GM19463 (cell line): ENCODE data around the gene VPS26A.
A peak's percentile ranks its signal among the peaks of the same experiment; 100 is the strongest.
"Not testable (repeated sequence)": the region's sequence is repeated elsewhere in the genome, so short reads cannot be mapped to it uniquely, and the experiment has no call there.

ENCODE experiments used
- ATAC-seq: cut with Tn5 transposase; IDR thresholded peaks from one replicate; pipeline ENCODE4 v1.9.1; 2021; ENCODE audit warnings: mild to moderate bottlenecking, moderate library complexity; ENCODE audit not compliant: unreplicated experiment

The VPS26A gene

DNA sequence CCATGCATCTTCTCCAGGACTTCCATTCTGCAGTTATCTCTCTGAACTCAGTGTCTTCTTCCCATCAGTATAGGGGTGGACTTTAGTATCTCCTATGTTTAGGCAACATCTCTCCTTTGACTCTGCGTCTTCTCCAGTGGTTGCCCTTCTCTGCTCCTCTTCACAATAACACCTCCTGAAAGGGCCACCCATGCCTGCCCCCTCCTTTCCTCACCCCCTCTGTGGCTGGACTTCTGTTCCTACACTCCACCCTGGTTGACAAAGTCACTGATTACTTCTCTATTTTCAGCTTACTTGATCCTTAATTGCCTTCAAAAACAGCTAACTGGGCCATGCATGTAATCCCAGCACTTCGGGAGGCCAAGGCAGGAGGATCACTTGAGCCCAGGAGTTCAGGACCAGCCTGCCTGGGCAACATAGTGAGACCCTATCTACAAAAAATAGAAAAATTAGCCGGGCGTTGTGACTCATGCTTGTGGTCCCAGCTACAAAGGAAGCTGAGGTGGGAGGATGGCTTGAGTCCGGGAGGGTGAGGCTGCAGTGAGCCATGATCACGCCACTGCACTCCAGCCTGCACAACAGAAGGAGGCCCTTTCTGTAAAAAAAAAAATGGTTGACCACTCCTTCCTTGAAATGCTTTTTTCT, 22.4 kb upstream of the VPS26A start:
- ATAC-seq = no peak

DNA sequence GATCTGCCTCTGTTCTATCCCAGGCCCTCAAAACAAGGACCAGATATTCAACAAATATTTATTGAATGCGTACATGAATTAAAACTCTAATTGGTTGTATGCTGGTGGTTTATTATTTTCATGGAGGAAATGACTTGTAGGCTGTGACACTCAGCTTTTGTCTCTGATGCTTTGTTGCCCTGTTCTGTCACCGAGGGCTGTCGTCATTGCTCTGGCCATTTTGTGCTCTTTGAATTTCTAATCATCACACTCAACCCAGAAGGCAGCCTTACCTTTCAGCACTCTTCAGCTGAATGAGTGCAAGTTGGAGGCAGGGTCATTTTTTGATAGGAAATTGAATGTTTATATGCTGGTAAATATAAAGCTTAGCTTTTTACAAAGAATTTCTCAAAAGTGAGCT, 21.5 kb upstream of the VPS26A start:
- no peak for ATAC-seq

DNA sequence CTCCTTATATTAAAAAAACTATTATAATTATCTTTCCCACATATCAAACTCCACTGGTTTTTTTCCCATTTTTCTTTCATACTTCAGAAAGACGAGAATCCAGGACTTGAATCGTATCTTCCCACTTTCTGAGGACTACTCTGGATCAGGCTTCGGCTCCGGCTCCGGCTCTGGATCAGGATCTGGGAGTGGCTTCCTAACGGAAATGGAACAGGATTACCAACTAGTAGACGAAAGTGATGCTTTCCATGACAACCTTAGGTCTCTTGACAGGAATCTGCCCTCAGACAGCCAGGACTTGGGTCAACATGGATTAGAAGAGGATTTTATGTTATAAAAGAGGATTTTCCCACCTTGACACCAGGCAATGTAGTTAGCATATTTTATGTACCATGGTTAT, 20.2 kb upstream of the VPS26A start:
- no peak for ATAC-seq

DNA sequence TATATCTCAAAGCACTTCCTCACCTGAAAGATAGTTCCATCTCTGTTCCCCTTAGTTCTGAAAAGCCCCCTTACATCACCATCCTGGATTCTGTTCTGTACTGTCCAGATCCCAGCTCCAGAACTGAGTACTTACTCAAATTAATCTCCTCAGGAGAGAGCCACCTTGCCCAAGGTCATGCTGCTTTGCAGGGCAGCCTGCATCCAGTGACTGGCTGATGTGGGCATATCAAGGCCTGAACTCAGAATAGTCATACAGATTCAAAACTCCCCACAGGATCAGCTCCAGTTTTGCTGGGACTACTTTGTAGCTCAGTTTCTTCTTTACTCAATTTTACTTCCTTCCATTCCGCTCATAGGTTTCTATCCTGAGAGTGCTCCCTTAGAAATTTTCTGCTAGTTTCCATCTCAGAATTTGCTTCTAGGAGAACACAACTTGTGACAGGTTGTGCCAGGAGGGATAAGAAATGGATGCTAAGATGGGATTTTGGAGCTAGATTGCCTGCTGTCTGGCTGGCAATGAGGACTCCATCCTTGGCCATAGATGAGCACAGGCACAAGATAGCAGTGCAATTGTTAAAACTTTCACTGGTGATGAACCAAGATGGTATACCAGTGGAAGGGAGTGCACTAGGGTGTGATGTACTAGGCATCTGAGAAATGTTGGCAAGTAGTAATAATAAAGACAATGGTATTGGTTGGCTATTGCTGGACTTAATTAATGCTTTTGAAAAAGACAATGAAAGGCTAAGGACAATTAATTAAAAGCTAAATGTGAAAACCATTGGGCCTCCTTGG, 18.8 kb upstream of the VPS26A start:
- no peak for ATAC-seq

DNA sequence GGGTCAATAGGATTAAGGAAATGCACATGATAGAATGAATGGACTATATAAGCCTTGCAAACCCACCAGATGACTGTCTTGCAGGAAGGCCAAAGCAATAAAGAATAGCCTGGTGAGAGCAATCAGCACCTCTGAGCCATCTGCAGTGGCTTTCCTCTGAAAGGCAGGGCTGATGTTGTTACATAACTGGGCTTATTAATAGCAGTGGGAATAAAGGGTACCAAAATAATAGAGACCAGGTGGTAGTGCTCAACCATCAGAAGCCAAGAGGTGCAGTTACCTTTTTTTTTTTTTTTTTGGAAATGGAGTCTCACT, 16.8 kb upstream of the VPS26A start:
- no peak for ATAC-seq

DNA sequence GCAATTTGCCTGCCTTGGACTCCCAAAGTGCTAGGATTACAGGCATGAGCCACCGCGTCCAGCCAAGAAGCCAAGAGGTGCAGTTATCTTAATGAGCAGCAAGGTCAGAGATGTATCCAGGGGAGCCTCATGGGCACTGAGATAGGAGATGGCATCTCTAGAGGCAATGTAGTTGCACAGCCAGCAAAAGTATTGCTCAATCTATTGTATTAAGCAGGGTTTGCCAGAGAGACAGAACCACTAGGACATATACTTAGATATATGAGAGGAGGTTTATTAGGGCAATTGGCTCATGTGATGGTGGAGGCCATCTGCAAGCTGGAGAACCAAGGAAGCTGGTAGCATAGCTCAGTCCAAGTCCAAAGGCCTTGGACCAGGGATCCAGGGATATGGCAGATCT, 16.3 kb upstream of the VPS26A start:
- no peak for ATAC-seq

DNA sequence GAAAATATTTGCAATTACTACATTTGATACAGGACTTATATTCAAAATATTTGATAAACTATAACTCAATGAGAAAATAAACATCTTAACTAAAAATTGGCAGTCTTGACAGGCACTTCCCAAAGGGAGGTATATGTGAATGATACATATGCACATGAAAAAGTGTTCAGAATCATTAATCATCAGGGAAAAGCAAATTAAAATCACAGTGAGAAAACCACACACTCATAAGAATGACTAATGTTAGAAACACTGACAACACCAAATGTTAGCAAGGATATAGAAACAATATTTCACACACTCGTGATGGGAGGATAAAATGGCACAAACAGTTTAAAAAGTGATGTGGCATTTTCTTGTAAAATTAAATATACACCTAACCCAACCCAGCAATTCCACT, 4.1 kb upstream of the VPS26A start:
- ATAC-seq = no peak

DNA sequence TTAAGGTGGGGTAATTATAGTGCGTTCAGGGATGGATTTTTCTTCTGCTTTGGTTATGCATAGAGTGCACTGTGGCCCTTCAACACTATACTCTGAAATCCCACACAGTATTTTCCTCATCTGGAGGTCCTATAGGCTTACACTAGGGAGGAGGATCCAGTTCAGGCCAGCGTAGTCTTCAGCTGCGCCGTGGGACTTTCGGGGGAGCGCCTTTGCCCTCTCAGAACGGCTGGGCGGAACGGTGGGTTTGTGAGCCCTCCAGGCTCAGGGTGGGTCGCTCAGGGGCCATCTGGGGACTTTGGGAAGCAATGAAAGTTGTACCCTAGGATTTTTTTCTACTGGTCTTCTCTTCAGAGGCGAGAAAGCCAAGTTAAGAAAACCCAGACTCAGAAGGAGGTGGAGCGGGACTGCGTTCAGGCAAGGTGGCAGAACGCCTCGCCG, 652 bp upstream of the VPS26A start:
- peak; percentile 26 for ATAC-seq

DNA sequence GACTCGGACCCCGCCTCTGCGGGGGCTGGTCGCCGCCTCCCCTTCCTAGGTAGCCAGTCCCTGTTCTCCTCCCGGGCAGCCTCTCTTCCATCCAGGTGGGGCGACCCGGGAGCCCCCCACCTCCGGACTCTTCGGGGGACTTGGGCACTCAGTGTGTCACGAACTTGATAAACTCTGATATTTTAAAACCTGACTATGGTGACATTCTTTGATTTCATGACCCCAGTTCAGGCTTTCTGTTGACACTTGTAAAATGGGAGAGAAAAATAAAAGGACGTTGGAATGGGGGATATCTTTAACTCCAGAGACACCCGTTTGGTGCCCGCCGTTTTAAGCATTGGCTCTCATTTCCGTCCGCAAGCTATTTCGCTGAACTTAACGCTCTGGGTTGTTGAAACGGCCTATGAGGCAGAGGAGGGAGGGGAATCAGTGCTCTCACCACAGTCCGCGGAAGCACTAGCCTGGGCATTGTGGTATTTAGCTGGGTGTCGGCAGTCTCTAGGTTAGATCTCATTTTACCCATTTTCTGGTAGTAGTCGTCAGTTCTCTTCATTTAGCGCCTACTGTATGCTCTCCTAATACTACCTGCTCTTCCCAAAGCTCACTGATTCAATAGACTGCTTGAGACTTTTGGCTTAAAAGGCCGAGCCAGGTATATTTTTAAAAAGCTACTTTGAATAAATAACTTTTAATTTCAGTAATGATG, 738 bp downstream of the VPS26A start:
- ATAC-seq = peak; percentile 22

DNA sequence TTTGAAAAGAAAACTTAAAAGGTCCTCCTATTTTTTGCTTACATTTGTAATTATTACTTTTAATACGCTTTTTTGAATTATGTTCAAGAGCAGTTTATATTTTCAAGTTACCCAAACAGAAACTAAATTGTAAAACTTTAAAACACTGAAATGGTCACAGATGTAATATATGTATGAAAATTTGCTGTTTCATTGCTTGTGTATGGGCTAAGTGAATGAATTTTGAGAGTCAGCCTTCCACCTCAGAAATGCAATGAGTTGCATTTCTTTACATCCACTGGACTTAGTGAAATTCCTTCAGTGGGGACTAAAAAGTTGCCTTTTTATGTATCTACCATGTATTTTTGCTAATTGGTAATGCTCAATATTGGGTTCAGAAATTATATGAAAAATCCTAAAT, 1.6 kb downstream of the VPS26A start:
- no peak for ATAC-seq

DNA sequence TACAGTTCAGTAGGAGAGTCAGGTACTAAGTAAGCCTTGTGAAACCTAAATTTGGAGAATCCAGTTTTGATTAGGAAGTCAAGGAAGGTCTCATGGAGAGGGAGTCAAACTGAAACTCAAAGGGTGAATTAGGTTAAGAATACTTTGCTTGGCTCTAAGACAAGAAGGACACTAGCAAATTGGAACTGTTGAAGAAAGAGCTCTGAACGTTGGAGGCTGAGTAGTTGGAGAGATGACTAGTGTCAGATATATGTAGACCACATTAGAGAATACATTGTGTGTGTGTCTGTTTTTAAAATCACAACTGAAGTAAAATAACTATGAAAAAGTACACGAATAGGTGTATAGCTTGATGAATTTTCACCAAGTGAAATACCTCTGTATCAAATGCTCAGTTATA, 6.3 kb downstream of the VPS26A start:
- no peak for ATAC-seq

DNA sequence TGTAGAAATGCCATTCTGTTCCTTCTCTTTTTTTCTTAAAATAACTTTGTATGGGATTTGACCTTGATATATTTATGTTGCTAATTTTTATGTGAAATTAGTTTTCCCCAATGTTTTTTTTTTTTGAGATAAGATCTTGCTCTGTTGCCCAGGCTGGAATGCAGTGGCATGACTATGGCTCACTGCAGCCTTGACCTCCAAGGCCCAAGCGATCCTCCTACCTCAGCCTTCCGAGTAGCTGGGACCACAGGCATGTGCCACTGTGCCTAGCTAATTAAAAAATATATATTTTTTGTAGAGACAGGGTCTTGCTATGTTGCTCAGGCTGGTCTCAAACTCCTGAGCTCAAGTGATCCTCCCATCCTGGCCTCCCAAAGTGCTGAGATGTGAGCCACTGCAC, 16.0 kb downstream of the VPS26A start:
- no peak for ATAC-seq

DNA sequence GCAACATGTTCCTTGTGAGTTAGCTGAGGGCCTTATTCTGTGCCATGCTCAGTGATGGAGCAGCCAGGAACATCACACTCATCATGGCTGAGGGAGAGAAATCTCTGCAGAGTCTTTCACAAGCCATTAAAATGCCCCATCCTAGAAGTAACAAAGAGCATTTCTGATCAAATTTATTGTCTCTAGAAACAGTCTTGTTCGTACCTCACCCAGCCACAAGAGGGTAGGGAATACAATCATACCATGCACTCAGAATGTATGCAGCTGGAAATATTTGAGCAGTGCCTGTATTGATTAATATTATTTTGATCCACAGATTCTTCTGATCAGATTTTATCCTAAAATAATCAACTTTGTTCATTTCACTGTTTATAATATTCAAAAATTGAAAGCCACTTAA, 17.3 kb downstream of the VPS26A start:
- no peak for ATAC-seq

DNA sequence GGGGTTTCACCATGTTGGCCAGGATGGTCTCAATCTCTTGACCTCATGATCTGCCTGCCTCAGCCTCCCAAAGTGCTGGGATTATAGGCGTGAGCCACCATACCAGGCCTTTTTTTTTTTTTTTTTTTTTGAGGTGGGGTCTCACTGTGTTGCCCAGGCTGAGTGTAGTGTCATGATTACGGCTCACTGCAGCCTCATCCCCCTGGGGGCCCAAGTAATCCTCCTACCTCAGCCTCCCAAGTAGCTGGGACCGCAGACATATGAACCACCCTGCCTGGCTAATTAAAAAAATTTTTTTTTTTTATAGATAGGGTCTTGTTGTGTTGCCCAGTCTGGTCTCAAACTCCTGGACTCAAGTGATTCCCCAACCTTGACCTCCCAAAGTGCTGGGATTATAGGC, 18.1 kb downstream of the VPS26A start:
- not testable (repeated sequence) for ATAC-seq

DNA sequence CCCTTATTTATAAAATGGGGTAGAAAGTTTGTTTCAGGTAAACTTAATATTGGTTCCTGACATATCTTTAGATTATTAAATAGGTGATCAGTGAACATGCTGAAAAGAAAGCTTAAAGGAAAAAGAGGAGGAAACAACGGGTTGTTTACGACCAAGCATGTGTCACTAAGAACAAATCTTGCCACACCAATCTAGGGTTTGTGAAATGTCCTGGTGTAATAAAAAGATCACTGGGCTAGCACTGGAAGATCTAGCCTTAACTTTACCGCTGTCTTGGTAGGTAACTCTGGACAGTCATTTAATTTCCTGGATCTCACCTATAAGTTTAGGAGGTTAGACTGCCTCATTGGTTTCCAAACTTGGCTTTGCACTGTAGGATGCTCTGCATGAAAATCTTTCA, 19.0 kb downstream of the VPS26A start:
- ATAC-seq = no peak

DNA sequence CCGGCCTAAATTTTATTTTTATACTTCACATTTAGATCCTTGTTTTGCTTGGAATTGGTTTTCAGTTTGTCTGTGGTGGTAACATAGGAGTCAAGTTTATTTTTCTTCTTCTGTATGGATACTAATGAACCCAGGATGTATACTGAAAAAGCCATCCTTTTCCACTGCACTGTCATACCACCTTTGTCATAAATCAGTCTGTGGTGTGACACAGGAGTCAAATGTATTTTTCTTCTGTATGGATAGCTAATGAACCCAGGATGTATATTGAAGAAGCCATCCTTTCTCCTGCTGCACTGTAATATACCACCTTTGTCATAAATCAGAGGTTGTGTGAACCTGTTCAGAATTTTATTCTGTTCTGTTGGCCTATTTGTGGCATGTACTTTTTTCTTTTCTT, 21.4 kb downstream of the VPS26A start:
- no peak for ATAC-seq

DNA sequence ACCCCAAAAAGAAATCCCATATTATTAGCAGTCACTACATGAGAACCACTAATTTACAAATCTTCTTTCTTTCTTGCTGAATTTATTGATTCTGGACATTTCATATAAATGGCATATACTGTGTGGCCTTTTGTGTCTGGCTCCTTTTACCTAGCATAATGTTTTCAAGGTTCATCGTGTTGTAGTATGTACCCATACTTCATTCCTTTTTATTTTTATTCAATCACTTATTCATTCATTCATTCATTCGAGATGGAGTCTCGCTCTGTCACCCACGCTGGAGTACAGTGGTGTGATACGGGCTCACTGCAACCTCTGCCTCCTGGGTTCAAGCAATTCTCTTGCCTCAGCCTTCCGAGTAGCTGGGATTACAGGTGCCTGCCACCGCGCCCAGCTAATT, 21.9 kb downstream of the VPS26A start:
- ATAC-seq = no peak

DNA sequence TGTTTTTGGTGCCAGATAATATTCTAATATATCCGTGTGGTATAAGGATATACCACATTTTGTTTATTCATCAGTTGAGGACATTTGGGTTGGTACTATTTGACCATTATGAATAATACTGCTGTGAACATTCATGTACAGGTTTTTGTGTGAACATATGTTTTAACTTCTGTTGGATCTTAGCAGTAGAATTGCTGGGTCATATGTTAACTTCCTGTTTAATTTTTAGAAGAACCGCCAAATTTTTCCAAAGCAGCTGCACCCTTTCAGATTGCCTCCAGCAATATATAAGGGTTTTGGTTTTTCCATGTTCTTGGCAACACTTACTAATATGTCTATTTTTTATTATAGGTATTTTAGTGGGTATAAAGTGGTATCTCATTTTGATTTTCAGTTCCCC, 22.8 kb downstream of the VPS26A start:
- no peak for ATAC-seq

DNA sequence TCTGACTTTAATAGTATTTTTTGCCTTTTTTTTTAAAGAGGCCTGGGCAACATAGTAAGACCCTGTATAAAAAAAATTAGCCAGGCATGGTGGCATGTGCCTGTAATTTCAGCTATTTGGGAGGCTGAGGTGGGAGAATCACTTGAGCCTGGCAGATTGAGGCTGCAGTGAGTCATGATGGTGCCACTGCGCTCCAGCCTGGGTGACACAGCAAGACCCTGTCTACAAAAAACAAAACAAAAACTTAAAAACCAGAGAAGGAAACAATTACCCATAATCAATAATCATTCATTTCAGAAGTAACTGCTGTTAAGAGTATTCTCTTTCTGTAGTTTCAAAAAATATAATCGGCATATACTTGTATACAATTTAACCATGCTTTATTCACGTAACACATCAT, 28.0 kb downstream of the VPS26A start:
- ATAC-seq = no peak

DNA sequence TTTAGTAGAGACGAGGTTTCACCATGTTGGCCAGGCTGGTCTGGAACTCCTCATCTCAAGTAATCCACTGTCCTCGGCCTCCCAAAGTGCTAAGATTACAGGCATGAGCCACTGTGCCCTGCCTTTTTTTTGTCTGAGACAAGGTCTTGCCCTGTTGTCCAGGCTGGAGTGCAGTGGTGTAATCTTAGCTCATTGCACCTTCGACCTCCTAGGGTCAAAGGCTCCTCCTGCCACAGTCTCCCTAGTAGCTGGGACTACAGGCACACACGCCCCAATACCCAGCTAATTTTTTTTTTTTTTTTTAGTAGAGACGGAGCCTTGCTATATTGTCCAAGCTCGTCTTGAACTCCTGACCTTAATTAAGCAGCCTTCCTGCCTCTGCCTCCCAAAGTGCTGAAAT, 29.2 kb downstream of the VPS26A start:
- no peak for ATAC-seq

DNA sequence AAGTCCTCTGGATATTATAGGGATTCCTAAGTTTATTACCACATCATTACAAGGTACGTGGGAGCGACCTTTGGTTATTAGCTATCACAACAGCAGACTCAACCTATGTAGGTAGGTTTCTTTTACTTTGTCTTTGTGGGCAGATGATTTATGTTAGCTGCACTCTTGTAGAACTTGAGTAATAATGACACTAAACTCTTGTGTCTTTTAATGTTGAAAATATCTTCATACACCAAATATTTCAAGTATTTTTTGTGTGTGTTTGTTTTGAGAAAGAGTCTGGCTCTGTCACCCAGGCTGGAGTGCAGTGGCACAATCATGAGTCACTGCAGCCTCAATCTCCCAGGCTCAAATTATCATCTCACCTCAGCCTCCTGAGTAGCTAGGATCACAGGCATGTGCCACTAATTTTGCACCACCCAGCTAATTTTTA, 36.8 kb downstream of the VPS26A start:
- no peak for ATAC-seq

DNA sequence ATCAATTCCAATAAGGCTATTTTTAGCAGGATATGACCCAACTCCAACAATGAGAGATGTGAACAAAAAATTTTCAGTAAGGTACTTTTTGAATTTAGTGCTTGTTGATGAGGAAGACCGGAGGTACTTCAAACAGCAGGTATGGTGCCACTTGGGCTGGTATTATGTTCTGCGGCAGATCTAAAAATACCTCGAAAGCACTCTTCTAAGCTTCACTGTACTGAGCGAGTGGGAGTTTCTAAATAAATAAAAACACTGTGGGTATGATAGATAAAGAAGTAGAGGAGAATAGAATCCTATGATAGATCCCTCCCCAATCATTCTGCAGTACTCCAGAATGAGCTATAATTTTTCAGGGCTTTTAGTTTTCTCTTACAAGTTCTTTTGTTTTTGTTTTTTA, 44.5 kb downstream of the VPS26A start:
- ATAC-seq = no peak
